ENCODE measurements around the gene CGNL1. TPM values are rescaled to one million over a fixed set of nuclear protein-coding genes. Genes with fewer than 3 reads are reported as not detected.
A peak's percentile ranks its signal among the peaks of the same experiment; 100 is the strongest.

The CGNL1 gene
- total RNA-seq, 1 donor from 2014 or later: 3.5 TPM

GRCh38 chr15:57505949-57506391, 129.7 kb downstream of the CGNL1 start:
- Histone ChIP-seq H3K27me3 (no peaks in the 10 kb centered on the region), H3K9me3 (no peaks in the 10 kb centered on the region), H3K4me1 (peaks cover 6 to 30% of the 10 kb centered on the region in 2 donors), H3K36me3 (no peaks in the 10 kb centered on the region), H3K27ac (peak overlapping the region; percentile 69 to 83), H3K4me3 (no peak overlapping the region)
- intact Hi-C loops (cut with DNase I): no loop called here
- TF ChIP-seq CTCF (IDR thresholded peaks at IDR 0.05): no peak
- peak; percentile 36 to 81 for DNase-seq (ENCODE audit: low spot score in 2 of 2)

- H3K27me3 ChIP-seq: no peaks in the 10 kb centered on the region
- no peak for DNase-seq (ENCODE audit: low spot score in 2 of 2)
- peaks cover 6 to 30% of the 10 kb centered on the region in 2 donors for H3K4me1 ChIP-seq
- H3K36me3 ChIP-seq: no peaks in the 10 kb centered on the region
- peak overlapping the region; percentile 69 to 83 for H3K27ac ChIP-seq
- intact Hi-C loops (cut with DNase I): no loop called here
- H3K4me3 ChIP-seq: no peak overlapping the region
- no peaks in the 10 kb centered on the region for H3K9me3 ChIP-seq
- no peak for TF ChIP-seq CTCF (IDR thresholded peaks at IDR 0.05)
Measured at GRCh38 chr15:57506422-57506821, 130.1 kb downstream of the CGNL1 start.

- DNase-seq (ENCODE audit: low spot score in 2 of 2): no peak
- Histone ChIP-seq H3K9me3 (no peaks in the 10 kb centered on the region), H3K4me3 (no peak overlapping the region), H3K4me1 (peaks cover 6 to 30% of the 10 kb centered on the region in 2 donors), H3K27ac (peak overlapping the region; percentile 69 to 83), H3K36me3 (no peaks in the 10 kb centered on the region), H3K27me3 (no peaks in the 10 kb centered on the region)
- intact Hi-C loops (cut with DNase I): no loop called here
- no peak for TF ChIP-seq CTCF (IDR thresholded peaks at IDR 0.05)
Measured at GRCh38 chr15:57507111-57507510, 130.8 kb downstream of the CGNL1 start.

- intact Hi-C loops (cut with DNase I): no loop called here
- no peak for TF ChIP-seq CTCF (IDR thresholded peaks at IDR 0.05)
- Histone ChIP-seq H3K9me3 (no peaks in the 10 kb centered on the region), H3K27ac (no peak overlapping the region), H3K4me1 (peaks cover 6 to 30% of the 10 kb centered on the region in 2 donors), H3K27me3 (no peaks in the 10 kb centered on the region), H3K4me3 (no peak overlapping the region), H3K36me3 (no peaks in the 10 kb centered on the region)
- DNase-seq (ENCODE audit: low spot score in 2 of 2): no peak
Measured at GRCh38 chr15:57509126-57509525, 132.8 kb downstream of the CGNL1 start.

- Histone ChIP-seq H3K9me3 (no peaks in the 10 kb centered on the region), H3K36me3 (no peaks in the 10 kb centered on the region), H3K27ac (no peak overlapping the region), H3K4me3 (no peak overlapping the region), H3K27me3 (no peaks in the 10 kb centered on the region), H3K4me1 (peaks cover 6 to 30% of the 10 kb centered on the region in 2 donors)
- no peak for DNase-seq (ENCODE audit: low spot score in 2 of 2)
- intact Hi-C loops (cut with DNase I): no loop called here
- no peak for TF ChIP-seq CTCF (IDR thresholded peaks at IDR 0.05)
Measured at GRCh38 chr15:57509965-57510364, 133.7 kb downstream of the CGNL1 start.

GRCh38 chr15:57510647-57511046, 134.3 kb downstream of the CGNL1 start:
- peaks cover 3 to 24% of the 10 kb centered on the region in 2 donors for H3K4me1 ChIP-seq
- H3K4me3 ChIP-seq: no peak overlapping the region
- intact Hi-C loops (cut with DNase I): no loop called here
- DNase-seq (ENCODE audit: low spot score in 2 of 2): no peak
- no peak for TF ChIP-seq CTCF (IDR thresholded peaks at IDR 0.05)
- no peaks in the 10 kb centered on the region for H3K9me3 ChIP-seq
- H3K36me3 ChIP-seq: no peaks in the 10 kb centered on the region
- H3K27ac ChIP-seq: no peak overlapping the region
- H3K27me3 ChIP-seq: no peaks in the 10 kb centered on the region
